ENCODE results near the gene HIPK2.

The HIPK2 gene

DNA sequence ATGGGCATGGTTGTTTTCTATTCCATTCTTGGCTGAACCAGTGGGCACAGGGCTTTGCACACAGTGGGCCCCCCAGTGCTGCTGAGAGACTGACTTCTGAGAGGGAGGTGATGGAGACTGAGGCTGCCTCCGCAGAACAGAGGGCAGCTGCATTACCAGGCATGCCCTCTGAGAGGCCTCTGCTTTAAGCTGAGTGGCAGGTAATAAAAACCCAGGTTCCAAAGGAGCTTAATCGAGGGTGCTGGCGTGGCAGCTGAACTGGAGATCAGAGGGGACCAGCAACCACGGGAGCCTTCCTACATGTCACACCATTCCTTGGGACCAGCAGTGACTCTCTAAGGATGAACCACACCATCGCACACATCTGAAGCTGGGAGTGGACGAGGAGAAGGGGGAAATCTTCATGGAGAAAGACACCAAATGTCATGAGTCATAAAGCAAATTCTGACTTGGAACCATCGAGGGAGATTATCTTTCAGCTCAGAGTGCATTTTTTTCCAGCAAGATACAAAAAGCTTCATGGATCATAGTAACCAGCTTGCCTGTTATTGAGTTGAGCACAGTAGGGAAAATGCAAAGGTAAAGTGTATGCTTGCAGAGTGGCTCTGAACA lies 24.6 kb downstream of the HIPK2 start:
- DNase-seq (ENCODE audit: low read depth, low spot score): no peak

- DNase-seq (ENCODE audit: low read depth, low spot score): no peak
Measured at GRCh38 chr7:139752604-139753003, 25.2 kb downstream of the HIPK2 start.

- no peak for DNase-seq (ENCODE audit: low read depth, low spot score)
Measured at GRCh38 chr7:139752148-139752547, 25.6 kb downstream of the HIPK2 start.

DNA sequence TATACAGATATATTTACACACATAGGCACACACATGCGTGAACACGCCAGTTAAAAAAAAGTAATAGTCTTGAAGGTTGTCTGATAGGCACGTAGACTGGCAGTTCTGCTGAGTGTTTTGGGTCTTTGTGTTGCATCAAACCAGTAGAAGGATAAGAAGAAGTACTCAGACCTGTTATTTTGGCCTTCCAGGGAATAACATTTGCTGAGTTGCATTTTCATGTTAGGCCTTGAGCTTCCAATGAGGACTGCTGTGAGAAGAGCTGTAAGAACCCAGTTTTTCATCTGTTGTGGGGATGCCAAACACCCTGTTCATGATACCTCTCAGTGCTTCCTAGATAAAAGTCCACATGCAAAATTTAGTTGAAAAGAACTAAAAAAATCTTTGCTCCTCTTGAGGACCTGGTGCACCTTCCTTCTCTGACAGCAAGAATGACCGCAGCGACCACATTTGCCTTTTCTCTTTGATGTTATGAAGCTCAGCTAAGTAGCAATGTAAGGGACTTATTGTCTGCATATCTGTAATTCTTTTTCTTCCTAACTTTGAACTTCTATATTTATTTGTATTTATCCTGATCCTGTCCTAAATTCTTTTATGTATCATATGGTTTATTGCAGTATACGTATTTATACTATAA lies 27.2 kb downstream of the HIPK2 start:
- no peak for DNase-seq (ENCODE audit: low read depth, low spot score)

DNA sequence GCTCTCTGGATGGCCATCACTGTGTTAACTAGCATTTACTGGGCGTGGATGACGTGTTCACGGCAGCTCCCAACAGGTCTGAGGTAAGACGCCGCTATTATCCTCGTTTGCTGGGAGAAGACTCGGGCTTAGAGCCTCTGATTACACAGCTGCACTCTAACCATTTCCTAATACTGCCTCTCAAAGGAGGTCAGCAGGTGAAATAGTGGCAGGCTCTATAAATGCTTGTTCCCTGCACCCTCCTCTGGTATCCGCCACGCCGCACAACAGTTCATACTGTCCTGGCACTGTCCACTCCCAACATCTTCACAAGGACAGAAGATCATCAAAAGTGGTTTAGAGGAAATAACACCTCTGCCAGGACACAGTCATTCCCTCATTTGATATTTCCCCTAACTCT lies 28.3 kb downstream of the HIPK2 start:
- no peak for DNase-seq (ENCODE audit: low read depth, low spot score)

- no peak for DNase-seq (ENCODE audit: low read depth, low spot score)
Measured at GRCh38 chr7:139748941-139749340, 28.9 kb downstream of the HIPK2 start.

- no peak for DNase-seq (ENCODE audit: low read depth, low spot score)
Measured at GRCh38 chr7:139748373-139748765, 29.4 kb downstream of the HIPK2 start.

- DNase-seq (ENCODE audit: low read depth, low spot score): no peak
Measured at GRCh38 chr7:139747662-139748372, 30.0 kb downstream of the HIPK2 start.

GRCh38 chr7:139746652-139747051 lies 31.1 kb downstream of the HIPK2 start:
- DNase-seq (ENCODE audit: low read depth, low spot score): no peak

GRCh38 chr7:139745678-139746143 lies 32.1 kb downstream of the HIPK2 start:
- DNase-seq (ENCODE audit: low read depth, low spot score): no peak

- no peak for DNase-seq (ENCODE audit: low read depth, low spot score)
Measured at GRCh38 chr7:139744768-139745677, 32.8 kb downstream of the HIPK2 start.

DNA sequence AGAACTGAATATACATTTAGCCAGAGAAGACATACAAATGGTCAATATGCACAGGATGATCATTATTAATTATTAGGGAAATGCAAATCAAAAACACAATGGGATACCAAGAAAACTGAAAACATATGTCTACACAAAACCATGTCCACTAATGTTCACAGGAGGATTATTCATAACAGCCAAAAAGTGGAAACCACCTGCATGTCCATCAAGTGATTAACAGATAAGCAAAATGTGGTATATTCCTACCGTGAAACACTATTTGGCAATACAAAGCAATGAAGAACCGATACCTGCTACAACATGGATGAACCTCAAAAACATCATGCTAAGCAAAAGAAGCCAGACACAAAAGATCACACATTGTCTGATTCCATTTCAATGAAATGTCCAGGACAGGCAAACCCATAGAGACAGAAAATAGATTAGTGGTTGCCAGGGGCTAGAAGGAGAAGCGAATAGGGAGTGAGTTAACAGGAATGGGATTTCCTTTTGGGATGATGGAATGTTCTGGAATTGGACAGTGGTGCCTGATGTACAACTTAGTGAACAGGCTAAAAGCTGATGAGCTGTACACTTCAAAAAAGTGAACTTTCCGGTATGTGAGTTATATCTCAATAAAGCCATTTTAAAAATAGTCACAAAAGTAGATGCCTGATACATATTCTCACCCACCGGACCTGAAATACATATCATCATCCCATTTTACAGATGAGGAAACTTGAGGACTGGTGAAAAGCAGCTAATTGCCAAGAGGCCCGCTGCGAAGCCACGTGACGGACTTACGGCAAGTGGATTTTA lies 33.6 kb downstream of the HIPK2 start:
- DNase-seq (ENCODE audit: low read depth, low spot score): no peak

- no peak for DNase-seq (ENCODE audit: low read depth, low spot score)
Measured at GRCh38 chr7:139743267-139743966, 34.4 kb downstream of the HIPK2 start.

DNA sequence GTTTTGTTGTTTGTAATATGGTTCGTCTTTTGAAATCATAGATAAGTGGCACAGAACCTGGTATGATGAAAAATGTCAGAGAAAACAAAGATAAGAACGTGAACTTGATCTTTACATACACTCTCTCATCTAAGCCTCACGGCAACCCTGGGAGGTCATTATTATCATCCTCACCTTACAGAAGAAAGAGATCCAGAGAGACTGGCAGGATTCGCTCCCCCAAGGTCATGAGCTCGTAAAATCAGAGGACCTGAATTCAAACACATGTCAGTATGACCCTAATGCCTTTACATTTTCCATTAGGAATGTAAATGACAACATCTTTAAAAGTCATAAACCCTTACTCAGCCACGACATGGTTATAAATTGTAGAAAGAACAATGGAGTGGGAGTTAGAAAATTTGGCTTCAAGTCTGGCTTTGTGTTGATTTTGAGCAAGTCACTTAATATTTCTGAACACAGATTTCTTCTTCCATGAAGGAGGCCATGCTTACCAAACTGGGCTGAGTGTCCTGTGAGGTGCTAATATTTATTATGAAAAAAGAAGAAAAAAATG lies 35.9 kb downstream of the HIPK2 start:
- DNase-seq (ENCODE audit: low read depth, low spot score): no peak

- no peak for DNase-seq (ENCODE audit: low read depth, low spot score)
Measured at GRCh38 chr7:139741239-139741638, 36.6 kb downstream of the HIPK2 start.

DNA sequence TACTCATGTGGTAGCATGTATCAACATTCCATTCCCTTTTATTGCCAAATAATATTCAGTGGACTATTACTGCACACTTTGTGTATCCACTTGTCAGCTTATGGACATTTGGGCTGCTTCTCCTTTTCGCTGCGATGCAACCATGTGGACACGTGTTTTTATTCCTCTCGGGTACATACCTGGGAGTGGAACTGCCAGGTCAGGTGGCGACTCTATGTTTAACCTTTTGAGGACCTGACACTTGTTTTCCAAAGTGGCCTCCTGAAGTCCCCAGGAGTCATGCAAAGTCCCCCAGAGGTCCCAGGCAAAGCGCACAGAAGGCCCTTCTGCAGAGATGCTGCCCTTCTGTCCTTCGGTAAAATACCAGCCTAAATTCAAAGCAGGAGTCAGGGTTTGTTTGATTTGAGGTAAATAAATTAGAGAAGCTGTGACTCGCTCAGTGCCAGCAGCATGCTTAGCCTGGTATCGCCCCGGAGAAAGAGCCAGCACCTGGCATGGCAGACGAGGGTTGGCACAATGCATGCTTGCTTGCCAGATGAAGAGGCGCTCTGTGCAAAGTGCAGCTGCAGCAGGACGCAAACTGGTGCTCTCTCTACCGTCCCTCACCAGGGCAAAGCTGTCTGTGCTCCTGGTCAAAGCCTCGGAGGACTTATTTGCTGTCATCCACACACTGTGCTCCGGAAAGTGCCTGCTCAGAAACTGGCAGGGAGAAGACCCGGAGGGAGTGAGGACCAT lies 37.8 kb downstream of the HIPK2 start:
- DNase-seq (ENCODE audit: low read depth, low spot score): no peak

- no peak for DNase-seq (ENCODE audit: low read depth, low spot score)
Measured at GRCh38 chr7:139738772-139739171, 39.0 kb downstream of the HIPK2 start.

GRCh38 chr7:139738101-139738489 lies 39.7 kb downstream of the HIPK2 start:
- DNase-seq (ENCODE audit: low read depth, low spot score): no peak
